IPS-NIHi7 (cell line): ENCODE data around the gene SS18L1.

Experiments used
- DNase-seq: peaks from one replicate; pipeline ENCODE4 v3.0.0; 2012; ENCODE audit warnings: mixed read lengths; ENCODE audit errors: extremely low spot score

The SS18L1 gene

GRCh38 chr20:62210496-62210855 is 66.9 kb downstream of the SS18L1 start:
- DNase-seq = no peak

DNA sequence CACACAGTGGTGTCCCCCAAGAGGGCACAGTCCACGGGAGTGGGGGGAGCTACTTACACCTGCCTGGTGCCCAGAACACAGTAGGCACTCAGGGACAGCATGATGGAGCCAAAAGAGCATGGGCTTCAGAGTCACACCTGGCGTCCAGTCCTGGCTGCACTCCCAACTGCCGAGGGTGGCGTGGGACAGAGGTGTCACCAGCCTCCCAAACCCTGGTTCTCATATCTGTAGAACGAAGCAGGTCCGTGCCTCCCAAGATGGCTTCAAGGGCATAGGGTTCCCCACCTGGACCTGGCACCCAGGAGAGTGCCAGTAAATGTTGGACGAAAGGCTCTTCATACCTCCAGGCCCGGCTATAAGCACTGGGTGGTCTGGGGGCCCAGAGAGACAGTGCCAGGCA is 67.6 kb downstream of the SS18L1 start:
- DNase-seq = no peak

GRCh38 chr20:62211769-62212288 is 68.3 kb downstream of the SS18L1 start:
- DNase-seq = no peak

DNA sequence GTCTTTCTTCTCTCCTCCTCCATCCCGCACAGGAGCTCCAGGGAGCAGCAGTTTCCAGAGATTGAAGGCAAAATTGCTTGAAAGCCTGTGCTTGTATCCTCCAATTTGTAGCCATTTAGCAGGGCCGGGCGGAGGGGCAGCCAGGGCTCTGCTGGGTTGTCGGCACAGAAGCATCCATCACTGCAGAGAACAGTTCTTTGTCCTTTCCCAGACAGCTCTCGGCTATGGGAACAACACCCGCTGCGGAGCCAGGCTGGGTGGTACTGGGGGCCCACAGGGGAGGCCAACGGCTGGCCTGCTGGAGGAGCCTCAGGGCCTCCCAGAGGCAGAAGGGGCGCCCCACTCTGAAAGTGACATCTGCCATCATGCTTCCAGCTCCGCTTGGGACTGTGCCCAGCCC is 68.7 kb downstream of the SS18L1 start:
- no peak for DNase-seq

GRCh38 chr20:62214067-62214466 is 70.5 kb downstream of the SS18L1 start:
- no peak for DNase-seq

- DNase-seq = no peak
Observed at GRCh38 chr20:62215020-62215990, 71.7 kb downstream of the SS18L1 start.

GRCh38 chr20:62215991-62216635 is 72.5 kb downstream of the SS18L1 start:
- no peak for DNase-seq

- no peak for DNase-seq
Observed at GRCh38 chr20:62216636-62217566, 73.3 kb downstream of the SS18L1 start.

GRCh38 chr20:62217913-62218773 is 74.6 kb downstream of the SS18L1 start:
- no peak for DNase-seq

DNA sequence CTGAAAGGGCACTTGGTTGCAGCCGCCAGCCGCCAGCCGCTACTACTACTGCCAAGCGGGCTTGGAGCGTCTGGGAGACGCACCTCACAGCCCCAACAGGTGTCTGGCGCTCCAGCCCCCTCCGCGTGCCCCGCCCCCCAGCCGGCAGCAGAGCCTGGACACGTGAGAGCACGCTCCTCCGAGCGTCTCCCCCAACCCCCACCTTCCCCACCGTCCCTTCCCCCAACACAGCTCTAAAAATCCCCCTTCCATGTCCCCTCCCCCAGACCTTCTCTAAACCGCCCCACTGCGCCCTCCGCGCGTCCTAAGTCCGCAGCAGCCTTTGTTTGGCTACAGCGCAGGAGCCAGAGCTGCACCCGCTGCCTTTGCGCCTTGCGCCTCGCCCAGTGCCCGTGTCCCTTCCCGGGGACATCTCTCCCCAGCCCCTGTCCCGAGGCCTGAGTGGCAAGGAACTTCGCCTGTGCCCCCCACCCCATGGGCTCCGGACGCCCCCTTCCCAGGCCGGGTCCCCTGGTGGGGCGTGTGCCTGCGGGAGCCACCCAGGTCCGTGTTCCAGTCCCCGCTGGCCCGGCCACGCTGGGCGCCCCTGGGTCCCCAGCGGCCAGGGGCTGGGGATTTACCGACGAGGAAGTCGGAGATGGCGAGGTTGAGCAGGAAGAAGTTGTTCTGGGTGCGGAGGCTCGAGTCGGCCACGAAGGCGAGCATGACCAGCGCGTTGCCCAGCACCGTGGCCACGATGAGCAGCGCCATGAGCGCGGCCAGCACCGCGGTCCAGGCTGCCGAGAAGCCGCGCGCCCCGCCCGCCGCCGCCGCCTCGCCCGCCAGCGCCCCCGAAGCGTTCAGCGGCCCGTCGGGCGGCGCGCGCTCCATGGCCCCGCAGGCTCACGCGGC is 75.8 kb downstream of the SS18L1 start:
- no peak for DNase-seq

GRCh38 chr20:62219992-62220665 is 76.6 kb downstream of the SS18L1 start, which contains the start of gene HRH3:
HRH3 (minus strand) TSS chr20:62220278; CDS start chr20:62219970, 308 bp downstream.
- DNase-seq = peak; percentile 93

GRCh38 chr20:62220666-62221568 is 77.3 kb downstream of the SS18L1 start:
- no peak for DNase-seq

GRCh38 chr20:62222266-62222850 is 78.8 kb downstream of the SS18L1 start:
- no peak for DNase-seq

- DNase-seq = no peak
Observed at GRCh38 chr20:62222972-62223371, 79.4 kb downstream of the SS18L1 start.

DNA sequence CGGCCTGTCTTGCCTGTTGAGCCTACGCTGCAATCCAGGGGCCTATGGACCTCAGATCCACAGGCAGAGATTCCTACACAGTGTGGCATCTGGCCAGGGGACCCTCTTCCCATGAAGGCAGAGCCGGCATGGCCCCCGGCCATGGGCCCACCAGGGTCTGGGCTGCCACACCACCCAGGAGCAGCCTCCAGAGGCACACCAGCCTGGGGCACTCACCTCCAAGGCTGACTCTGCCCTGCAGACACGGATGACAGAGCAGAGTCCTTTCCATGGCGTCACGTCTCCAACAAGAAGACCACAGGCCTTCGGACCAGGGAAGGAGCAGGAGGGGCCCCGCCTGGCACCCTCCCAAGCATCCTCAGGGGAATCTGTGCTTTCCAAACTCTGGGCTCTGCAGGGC is 80.0 kb downstream of the SS18L1 start:
- no peak for DNase-seq

GRCh38 chr20:62224113-62224855 is 80.7 kb downstream of the SS18L1 start:
- DNase-seq = no peak

DNA sequence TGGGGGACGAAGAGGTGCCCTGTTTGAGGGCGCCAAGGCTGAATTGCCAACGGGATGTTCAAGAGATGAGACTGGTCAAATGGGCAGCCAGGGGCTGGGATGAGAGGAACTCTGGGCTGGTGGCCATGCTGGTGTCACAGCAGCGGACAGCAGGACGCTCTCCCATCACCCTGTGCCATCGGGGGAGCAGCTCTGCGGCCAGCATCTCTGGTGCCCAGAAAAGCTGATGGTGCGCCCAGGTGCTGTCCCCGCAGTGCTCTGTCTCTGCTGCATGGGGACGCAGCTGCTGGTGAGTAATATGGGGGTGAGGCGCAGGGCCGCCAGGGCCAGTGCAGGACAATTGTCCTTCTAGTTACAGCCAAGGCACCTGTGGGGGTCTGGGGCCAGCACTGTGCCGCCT is 81.5 kb downstream of the SS18L1 start:
- DNase-seq = no peak
